HK-2 (cell line): ENCODE data around the gene ITGBL1.
"Not testable (repeated sequence)": the region's sequence is repeated elsewhere in the genome, so short reads cannot be mapped to it uniquely, and the experiment has no call there.

Experiments used
- DNase-seq: peaks from one replicate; pipeline ENCODE4 v3.0.0-alpha.2; 2018; ENCODE audit not compliant: unreplicated experiment

The ITGBL1 gene

GRCh38 chr13:101512650-101513049 lies 60.2 kb downstream of the ITGBL1 start:
- no peak for DNase-seq

DNA sequence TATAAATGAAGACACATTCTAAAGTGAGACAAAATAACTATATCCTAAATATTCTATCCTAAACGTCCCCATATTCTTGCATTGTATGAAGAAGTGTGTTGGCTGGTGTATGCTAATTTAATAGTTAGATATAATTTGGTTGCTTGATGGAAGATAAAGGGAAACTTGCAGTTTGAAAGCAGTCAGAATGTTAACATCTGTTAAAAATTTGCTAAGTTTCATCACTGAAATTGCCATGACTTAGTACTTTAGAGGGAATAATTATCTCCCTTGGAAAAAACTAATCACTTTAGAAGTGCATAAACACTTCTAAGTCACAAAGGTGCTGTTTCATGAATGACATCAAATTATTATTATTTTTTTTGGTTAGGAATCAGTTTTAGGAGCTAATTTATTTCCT lies 61.6 kb downstream of the ITGBL1 start:
- no peak for DNase-seq

DNA sequence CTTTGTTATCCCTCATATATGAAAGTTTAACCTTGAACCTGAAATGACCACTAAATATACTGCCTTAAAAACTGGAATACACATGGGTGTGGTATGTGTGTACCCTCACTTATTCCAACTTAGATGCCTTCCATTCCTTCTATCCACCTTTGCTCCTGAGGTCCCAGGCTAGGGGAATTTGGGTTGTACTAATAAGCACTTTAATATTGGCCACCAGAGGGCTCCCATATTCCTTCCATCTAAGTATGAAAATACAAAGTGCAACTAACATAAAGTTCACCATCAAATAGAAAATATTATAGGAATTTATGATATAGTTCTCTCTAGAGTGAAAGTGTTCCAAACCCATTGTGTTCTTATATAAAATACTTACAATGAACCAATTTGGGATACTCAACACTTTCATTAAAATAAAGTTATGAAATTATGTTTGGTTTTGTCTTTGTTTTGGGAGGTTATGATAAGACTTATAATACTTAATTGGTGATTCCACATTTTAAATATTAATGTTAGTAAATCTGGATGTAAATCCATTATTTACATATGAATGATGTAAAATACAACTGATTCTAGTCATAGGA lies 62.3 kb downstream of the ITGBL1 start:
- DNase-seq = no peak

GRCh38 chr13:101515504-101515903 lies 63.0 kb downstream of the ITGBL1 start:
- no peak for DNase-seq

DNA sequence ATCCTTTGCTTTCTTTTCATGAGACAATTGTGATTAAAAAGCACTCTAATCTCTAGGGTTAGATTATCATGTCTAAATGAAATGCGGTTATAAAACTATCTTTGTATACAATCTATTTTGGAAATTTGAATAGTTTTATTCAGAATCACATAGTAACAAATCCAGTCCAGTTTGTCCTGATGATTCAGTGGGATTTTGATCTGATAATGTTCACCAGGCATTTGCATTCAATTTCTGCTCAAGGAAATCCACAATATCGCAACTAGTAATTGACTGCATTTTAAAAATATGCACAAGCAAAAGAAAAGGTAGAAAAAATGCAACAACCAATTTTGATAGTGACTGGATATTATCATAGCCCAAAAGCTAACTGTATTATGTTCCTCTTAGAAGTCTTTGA lies 63.8 kb downstream of the ITGBL1 start:
- no peak for DNase-seq

- peak; percentile 21 for DNase-seq
These were observed 68.2 kb downstream of the ITGBL1 start for GRCh38 chr13:101520672-101521071.

DNA sequence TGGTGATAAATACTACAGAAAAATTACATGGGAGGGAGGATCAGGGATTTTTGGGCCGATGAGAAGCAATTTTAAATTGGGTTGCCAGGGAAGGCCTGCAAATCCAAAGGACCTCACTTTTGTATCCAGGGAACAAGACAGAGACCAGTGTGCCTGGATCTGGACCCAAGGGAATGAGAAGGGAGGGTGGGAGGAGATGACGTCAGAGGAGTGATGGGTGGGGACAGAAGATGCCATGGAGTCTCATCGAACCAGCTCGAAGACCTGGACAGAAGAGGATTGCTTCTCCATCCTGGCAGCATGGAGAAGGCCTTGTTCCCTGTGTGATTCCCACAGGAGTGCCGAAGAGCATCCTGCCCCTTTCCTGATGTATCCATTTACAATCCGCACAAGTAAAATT lies 68.9 kb downstream of the ITGBL1 start:
- no peak for DNase-seq

GRCh38 chr13:101522607-101523006 lies 70.1 kb downstream of the ITGBL1 start:
- no peak for DNase-seq

GRCh38 chr13:101523154-101524131 lies 71.0 kb downstream of the ITGBL1 start:
- DNase-seq = peak; percentile 0

- no peak for DNase-seq
These were observed 74.7 kb downstream of the ITGBL1 start for GRCh38 chr13:101527130-101527529.

- peak; percentile 5 for DNase-seq
These were observed 76.9 kb downstream of the ITGBL1 start for GRCh38 chr13:101529422-101529821.

- no peak for DNase-seq
These were observed 77.8 kb downstream of the ITGBL1 start for GRCh38 chr13:101530293-101530692.

- DNase-seq = no peak
These were observed 82.8 kb downstream of the ITGBL1 start for GRCh38 chr13:101535192-101535746.

GRCh38 chr13:101536079-101536478 lies 83.6 kb downstream of the ITGBL1 start:
- no peak for DNase-seq

DNA sequence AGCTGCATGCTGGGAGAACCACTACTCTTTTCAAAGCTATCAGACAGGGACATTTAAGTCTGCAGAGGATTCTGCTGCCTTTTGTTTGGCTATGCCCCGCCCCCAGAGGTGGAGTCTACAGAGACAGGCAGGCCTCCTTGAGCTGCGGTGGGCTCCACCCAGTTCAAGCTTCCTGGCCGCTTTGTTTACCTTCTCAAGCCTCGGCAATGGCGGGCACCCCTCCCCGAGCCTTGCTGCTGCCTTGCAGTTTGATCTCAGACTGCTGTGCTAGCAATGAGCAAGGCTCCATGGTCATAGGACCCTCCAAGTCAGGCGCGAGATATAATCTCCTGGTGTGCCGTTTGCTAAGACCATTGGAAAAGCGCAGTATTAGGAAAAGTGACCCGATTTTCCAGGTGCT lies 92.1 kb downstream of the ITGBL1 start:
- not testable (repeated sequence) for DNase-seq

DNA sequence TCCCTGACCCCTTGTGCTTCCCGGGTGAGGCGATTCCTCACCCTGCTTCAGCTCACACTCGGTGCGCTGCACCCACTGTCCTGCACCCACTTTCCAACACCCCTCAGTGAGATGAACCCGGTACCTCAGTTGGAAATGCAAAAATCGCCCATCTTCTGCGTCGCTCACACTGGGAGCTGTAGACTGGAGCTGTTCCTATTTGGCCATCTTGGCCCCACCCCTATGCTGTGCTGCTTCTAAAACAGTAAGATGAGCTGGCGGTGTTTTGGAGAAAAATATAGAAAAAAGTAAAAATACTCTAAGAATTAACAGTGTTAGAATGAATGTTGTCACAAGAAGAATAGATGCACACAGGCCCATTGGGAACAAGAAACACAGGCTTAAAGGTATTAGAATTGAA lies 92.5 kb downstream of the ITGBL1 start:
- no peak for DNase-seq

DNA sequence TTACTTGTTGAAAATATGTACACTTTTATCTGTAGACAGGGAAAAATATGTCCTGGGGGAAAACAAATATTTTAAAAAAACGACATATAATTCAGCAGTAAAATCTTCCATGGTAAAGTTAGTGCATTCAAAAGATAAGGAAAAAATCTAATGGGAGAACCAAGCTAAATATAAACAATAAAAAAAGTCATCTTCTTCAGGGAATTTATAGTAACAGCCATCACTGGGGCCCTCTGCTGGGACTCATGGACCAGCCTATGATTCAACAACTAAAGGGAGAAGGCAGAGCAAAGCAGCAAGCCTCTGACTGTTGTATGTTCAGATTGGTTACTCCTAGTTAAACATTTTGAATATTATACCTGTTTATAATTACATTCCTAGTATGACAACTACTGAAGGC lies 93.0 kb downstream of the ITGBL1 start:
- no peak for DNase-seq

DNA sequence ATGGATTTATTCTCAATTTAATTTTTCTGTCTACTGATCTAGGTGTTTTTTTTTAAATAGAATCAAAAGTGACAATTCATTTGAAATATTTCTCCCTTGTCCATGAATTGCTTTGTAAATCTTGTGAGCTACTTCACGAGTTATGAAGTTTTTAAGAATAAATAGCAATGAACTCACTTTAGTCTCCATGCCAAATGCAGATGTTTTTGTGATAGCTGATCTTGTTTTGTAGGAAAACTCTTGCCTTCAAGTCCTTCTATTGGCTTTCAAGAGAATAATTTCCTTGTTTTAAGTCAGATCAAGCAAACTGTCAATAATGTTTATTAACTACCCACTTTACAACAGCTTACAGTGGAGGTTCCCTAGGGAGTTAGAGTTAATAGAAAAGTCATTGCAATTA lies 99.8 kb downstream of the ITGBL1 start:
- DNase-seq = no peak

DNA sequence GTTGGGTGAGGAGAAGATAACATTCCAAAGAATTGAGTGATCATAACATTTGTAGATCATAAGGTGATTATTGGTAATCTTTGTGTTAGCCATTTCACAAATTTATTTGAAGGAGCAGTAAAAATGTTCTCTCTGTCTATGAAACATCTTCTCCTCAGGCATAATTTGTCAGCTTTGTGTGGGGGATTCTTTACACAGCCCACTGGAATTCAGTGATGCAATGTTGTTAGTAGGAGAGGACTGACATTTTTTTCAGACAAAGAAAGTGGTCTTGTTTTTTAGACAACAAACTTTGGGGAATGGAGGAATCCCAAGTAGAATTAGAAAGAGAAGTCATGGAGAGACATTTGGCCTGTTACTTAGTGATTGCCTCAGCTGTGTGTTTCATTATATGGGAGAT lies 100.3 kb downstream of the ITGBL1 start:
- no peak for DNase-seq

DNA sequence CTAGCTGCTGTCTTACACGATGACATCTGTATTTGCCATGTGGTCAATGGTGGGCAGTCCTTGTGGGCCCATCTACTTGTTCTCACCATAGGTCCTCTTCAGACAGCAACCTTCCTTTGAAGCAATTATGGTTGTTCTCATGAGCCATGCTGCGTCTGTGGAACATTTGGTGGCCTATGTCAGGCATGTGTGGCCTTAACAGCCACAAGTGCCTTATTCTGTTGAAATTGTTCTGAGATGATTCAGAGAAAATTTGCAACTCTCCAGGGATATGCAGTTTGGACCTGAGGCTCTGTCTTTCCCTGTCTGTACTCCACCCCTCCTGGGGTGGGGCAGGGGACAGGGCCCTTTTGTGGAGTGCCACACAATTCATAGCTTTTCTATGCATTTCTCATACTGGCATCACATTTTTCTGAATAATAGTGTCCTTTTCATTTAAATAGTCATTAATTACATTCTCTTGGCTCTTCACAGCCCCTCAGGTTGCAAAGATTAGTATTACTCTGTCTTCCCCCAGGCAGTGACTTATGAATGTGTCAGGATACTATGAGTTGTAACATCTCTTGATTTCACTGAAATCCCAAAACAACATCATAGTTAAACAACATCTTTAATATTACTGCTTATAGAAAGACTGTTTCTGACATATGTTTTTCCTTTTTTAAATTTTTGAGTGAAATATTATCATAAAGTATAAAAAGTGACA lies 102.1 kb downstream of the ITGBL1 start:
- DNase-seq = no peak

DNA sequence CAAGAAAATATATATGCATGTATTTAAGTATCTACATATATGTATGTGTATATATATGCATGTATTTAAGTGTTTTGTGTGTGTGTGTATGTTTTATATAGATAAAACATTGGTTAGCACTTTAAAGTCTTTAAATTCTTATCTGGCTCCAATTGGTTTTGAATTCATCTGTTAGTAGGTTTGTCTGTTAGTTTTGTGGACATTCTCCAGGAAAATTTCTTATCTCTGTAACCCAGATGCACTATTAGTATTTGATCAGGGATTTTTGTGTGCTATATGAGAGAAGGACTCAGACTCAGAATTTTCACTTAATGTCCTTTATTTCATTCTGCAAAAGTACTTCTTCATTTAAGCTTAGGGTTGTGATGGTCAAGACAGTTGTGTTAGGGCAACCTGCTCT lies 103.1 kb downstream of the ITGBL1 start:
- no peak for DNase-seq

DNA sequence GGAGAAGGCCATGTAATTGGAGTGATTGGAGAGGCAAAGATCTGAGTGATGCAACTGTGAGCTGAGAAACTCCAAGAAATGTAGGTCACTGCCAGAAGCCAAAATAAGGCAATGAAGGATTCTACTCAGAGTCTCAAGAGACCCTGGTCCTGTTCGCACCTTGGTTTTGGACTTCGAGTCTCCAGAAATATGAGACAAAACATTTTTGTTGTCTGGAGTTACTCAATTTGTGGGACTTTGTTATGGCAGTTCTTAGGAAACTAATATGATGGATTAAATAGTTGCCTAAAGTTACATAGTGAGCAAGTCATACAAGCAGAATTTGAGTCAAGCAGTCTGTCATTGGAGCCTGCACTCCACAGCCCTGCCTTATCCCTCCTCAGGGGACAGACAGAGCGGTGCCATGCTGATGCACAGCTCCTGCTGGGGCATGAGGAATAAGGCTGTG lies 104.2 kb downstream of the ITGBL1 start:
- no peak for DNase-seq
